A549 (cell line): ENCODE results near the gene VPS18. TPM values are rescaled to one million over a fixed set of nuclear protein-coding genes. Genes with fewer than 3 reads are reported as not detected.

ENCODE experiments used
- ATAC-seq, 2 experiments: fragments of 200-7000 bp in 1 of 2; fragments of >200 bp in 1 of 2; cut with Nextera tagmentation in 1 of 2; cut with Tn5 transposase in 1 of 2; 3 replicates each; pipeline versions ENCODE4 v1.8.0 to v1.9.1; 2018 to 2020; ENCODE audit warnings: mild to moderate bottlenecking in 1 of 2, moderate library complexity in 1 of 2
- CTCF ChIA-PET: fragments of 300-600 bp; sonication (Branson Sonifier 250); formaldehyde crosslinking; extraction: SDS; loops from one replicate; lab custom pipeline; 2021; ENCODE audit warnings: antibody characterized with exemption, inconsistent platforms; lab: Yijun Ruan, JAX
- POLR2A ChIA-PET: fragments of 350-600 bp; formaldehyde crosslinking; extraction: SDS; loops from one replicate; lab custom pipeline; 2021; ENCODE audit warnings: antibody characterized with exemption, inconsistent platforms; lab: Yijun Ruan, JAX
- DNase-seq, 2 experiments: peaks; one replicate each; pipeline versions ENCODE4 v3.0.0 to v3.0.0-alpha.2; 2011 to 2016; ENCODE audit warnings: low read depth in 1 of 2, low spot score in 1 of 2
- FAIRE-seq: peaks from 2 replicates; lab custom pipeline; 2011; peaks lifted over from hg19 to GRCh38; lab: Jason Lieb, UNC
- H3K27ac ChIP-seq, 2 experiments: fragments of >200 bp; sonication (Bioruptor Twin); formaldehyde crosslinking; 3 replicates each; pipeline ENCODE4 v1.5.1; 2016 to 2017
- H3K4me1 ChIP-seq: fragments of >200 bp; sonication (Bioruptor Twin); formaldehyde crosslinking; 3 replicates; pipeline ENCODE4 v1.6.1; 2016
- H3K4me2 ChIP-seq: fragments of >200 bp; sonication (Bioruptor Twin); formaldehyde crosslinking; 3 replicates; pipeline ENCODE4 v1.6.1; 2016
- H3K4me3 ChIP-seq: fragments of >200 bp; sonication (Bioruptor Twin); formaldehyde crosslinking; 3 replicates; pipeline ENCODE4 v1.5.1; 2016
- H3K9me3 ChIP-seq: fragments of >200 bp; sonication (Bioruptor Twin); formaldehyde crosslinking; 3 replicates; pipeline ENCODE4 v1.6.1; 2016
- CEBPB ChIP-seq, 2 experiments: fragments of >200 bp in 1 of 2; sonication (Bioruptor Twin) in 1 of 2; formaldehyde crosslinking in 1 of 2; IDR thresholded peaks; 2 replicates each; pipeline ENCODE4 v1.6.1; 2012 to 2016
- CHD4 ChIP-seq: fragments of 200-600 bp; sonication (generic); IDR thresholded peaks from 2 replicates; pipeline ENCODE4 v1.6.1; 2016; ENCODE audit warnings: antibody characterized with exemption, mild to moderate bottlenecking, borderline replicate concordance
- FOSB ChIP-seq: fragments of 250-450 bp; sonication (Bioruptor Pico); IDR thresholded peaks from 2 replicates; pipeline ENCODE4 v1.5.0; 2020; ENCODE audit warnings: mild to moderate bottlenecking, moderate library complexity
- FOSL2 ChIP-seq, 2 experiments: fragments of 450-650 bp in 1 of 2; fragments of >200 bp in 1 of 2; sonication (Bioruptor Twin) in 1 of 2; formaldehyde crosslinking; IDR thresholded peaks; 2 replicates each; pipeline versions ENCODE4 v1.5.0 to v1.6.1; 2016 to 2020; ENCODE audit warnings: mild to moderate bottlenecking in 1 of 2, moderate library complexity in 1 of 2
- FOXS1 ChIP-seq: fragments of 250-450 bp; sonication (Bioruptor Pico); IDR thresholded peaks from 2 replicates; pipeline ENCODE4 v1.5.0; 2020; ENCODE audit warnings: mild to moderate bottlenecking, moderate library complexity
- GATA3 ChIP-seq: IDR thresholded peaks from 2 replicates; pipeline ENCODE4 v1.6.1; 2012; ENCODE audit warnings: borderline replicate concordance
- HDAC2 ChIP-seq: fragments of 200-600 bp; sonication (generic); IDR thresholded peaks from 2 replicates; pipeline ENCODE4 v1.6.1; 2016
- HOXB5 ChIP-seq: fragments of 250-450 bp; sonication (Bioruptor Pico); IDR thresholded peaks from 2 replicates; pipeline ENCODE4 v1.5.0; 2020; ENCODE audit warnings: mild to moderate bottlenecking, moderate library complexity
- JUN ChIP-seq, 2 experiments: fragments of >200 bp; sonication (Bioruptor Twin); formaldehyde crosslinking; IDR thresholded peaks; 2 replicates in 1 of 2; 3 replicates in 1 of 2; pipeline ENCODE4 v1.6.1; 2016 to 2017
- KDM5A ChIP-seq: fragments of 200-600 bp; sonication (generic); IDR thresholded peaks from 2 replicates; pipeline ENCODE4 v1.6.1; 2016; ENCODE audit warnings: antibody characterized with exemption, mild to moderate bottlenecking
- MAZ ChIP-seq: fragments of 150-350 bp; IDR thresholded peaks from 2 replicates; pipeline ENCODE4 v1.6.1; 2014; ENCODE audit warnings: antibody characterized with exemption, low read depth, low read length, borderline replicate concordance
- NPAS2 ChIP-seq: fragments of 250-450 bp; sonication (Bioruptor Pico); IDR thresholded peaks from 2 replicates; pipeline ENCODE4 v1.8.0; 2022; ENCODE audit warnings: mild to moderate bottlenecking, moderate library complexity, borderline replicate concordance
- PBX3 ChIP-seq: IDR thresholded peaks from 2 replicates; pipeline ENCODE4 v1.6.1; 2012
- PHF8 ChIP-seq: fragments of 200-600 bp; sonication (generic); IDR thresholded peaks from 2 replicates; pipeline ENCODE4 v1.6.1; 2016; ENCODE audit warnings: low read depth, mild to moderate bottlenecking, antibody characterized with exemption, moderate library complexity, borderline replicate concordance
- POLR2A ChIP-seq: IDR thresholded peaks from 2 replicates; pipeline ENCODE4 v1.6.1; 2012; ENCODE audit warnings: mild to moderate bottlenecking, low read length
- RARB ChIP-seq: fragments of 250-450 bp; sonication (Bioruptor Pico); IDR thresholded peaks from 2 replicates; pipeline ENCODE4 v1.8.0; 2021; ENCODE audit warnings: mild to moderate bottlenecking, moderate library complexity
- RFX5 ChIP-seq: fragments of 450-650 bp; IDR thresholded peaks from 2 replicates; pipeline ENCODE4 v1.7.1; 2014; ENCODE audit warnings: antibody characterized with exemption, mild to moderate bottlenecking, moderate library complexity
- SMC3 ChIP-seq: fragments of >200 bp; sonication (Bioruptor Twin); formaldehyde crosslinking; IDR thresholded peaks from 3 replicates; pipeline ENCODE4 v1.6.1; 2018; ENCODE audit warnings: inconsistent platforms
- TFCP2L1 ChIP-seq: fragments of 250-450 bp; sonication (Bioruptor Pico); IDR thresholded peaks from 2 replicates; pipeline ENCODE4 v1.5.0; 2021; ENCODE audit warnings: mild to moderate bottlenecking
- ZNF302 ChIP-seq: fragments of 250-450 bp; sonication (Bioruptor Pico); IDR thresholded peaks from 2 replicates; pipeline ENCODE4 v1.9.0; 2021; ENCODE audit warnings: inconsistent platforms, mild to moderate bottlenecking, moderate library complexity
- WGBS: methylation state at CpG from one replicate; pipeline ENCODE4 v1.1.6; 2017; ENCODE audit errors: missing lambda C conversion rate; 5-methylcytosine and 5-hydroxymethylcytosine counted together
- polyA plus RNA-seq, 4 experiments: library from polyadenylated mRNA; depleted of rRNA in 3 of 4; stranded (reverse); fragments of >200 nt; fragmentation: RNase III in 1 of 4; extraction: RNeasy Plus Mini Kit Qiagen cat#74134 plus additional on column Dnase treatment in 1 of 4; gene quantifications; 2 replicates in 3 of 4; 3 replicates in 1 of 4; pipeline ENCODE4 v1.2.3, GENCODE V29; 2011 to 2017
- TF ChIP-seq, protein P1 (sequence below): fragments of >200 bp; sonication (Bioruptor Twin); formaldehyde crosslinking; IDR thresholded peaks from 2 replicates; pipeline ENCODE4 v1.6.1; 2016
- TF ChIP-seq, protein P2 (sequence below): fragments of 450-650 bp; IDR thresholded peaks from 2 replicates; pipeline ENCODE4 v1.6.1; 2014; ENCODE audit warnings: antibody characterized with exemption

Gene VPS18
- polyA plus RNA-seq, 2 of the 4 experiments (the other 2 are of a cell fraction): 9.0 to 15.2 TPM

- Histone ChIP-seq H3K4me2 (no peak overlapping the region), H3K27ac (peak overlapping the region; percentile 89 to 94; a peak in 5 of 6 replicates), H3K4me1 (peaks cover 18% of the 10 kb centered on the region), H3K4me3 (no peak overlapping the region)
- TF ChIP-seq HDAC2: no peak
- TF ChIP-seq PBX3: no peak
- no peak for TF ChIP-seq CHD4
- no peak for TF ChIP-seq JUN (IDR thresholded peaks at IDR 0.05)
- TF ChIP-seq FOSL2 (IDR thresholded peaks at IDR 0.05): no peak
- no peak for TF ChIP-seq FOSL2 (CRISPR knock-in tag; IDR thresholded peaks at IDR 0.05)
- no peak for TF ChIP-seq FOXS1
- TF ChIP-seq CEBPB (IDR thresholded peaks at IDR 0.05): no peak
- no peak for TF ChIP-seq GATA3
- TF ChIP-seq HOXB5 (CRISPR knock-in tag): no peak
- no peak for TF ChIP-seq RARB (CRISPR knock-in tag)
- no peak for TF ChIP-seq RFX5
- no peak for TF ChIP-seq POLR2A
- no peak for TF ChIP-seq FOSB
- no peak for TF ChIP-seq PHF8
- TF ChIP-seq, protein P1, sequence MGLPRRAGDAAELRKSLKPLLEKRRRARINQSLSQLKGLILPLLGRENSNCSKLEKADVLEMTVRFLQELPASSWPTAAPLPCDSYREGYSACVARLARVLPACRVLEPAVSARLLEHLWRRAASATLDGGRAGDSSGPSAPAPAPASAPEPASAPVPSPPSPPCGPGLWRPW: no peak
- no peak for TF ChIP-seq SMC3
- TF ChIP-seq, protein P2, sequence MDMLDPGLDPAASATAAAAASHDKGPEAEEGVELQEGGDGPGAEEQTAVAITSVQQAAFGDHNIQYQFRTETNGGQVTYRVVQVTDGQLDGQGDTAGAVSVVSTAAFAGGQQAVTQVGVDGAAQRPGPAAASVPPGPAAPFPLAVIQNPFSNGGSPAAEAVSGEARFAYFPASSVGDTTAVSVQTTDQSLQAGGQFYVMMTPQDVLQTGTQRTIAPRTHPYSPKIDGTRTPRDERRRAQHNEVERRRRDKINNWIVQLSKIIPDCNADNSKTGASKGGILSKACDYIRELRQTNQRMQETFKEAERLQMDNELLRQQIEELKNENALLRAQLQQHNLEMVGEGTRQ: no peak
- TF ChIP-seq TFCP2L1 (CRISPR knock-in tag): no peak
- no peak for TF ChIP-seq MAZ
- TF ChIP-seq, all 56 proteins: peak for 0
- 95% methylated on average over 11 of the region's 15 CpGs for WGBS
- no peaks in the 10 kb centered on the region for H3K9me3 ChIP-seq
- POLR2A ChIA-PET: interaction anchor here (2.5 to 3.1 kb wide), 2 partner anchors 11 to 13 kb away, joined by 16 to 29 read pairs; partner anchors contain the start of genes CHAC1 and DLL4
- ATAC-seq (no peak), DNase-seq (no peak), FAIRE-seq (no peak)
- CTCF ChIA-PET: interaction anchor here (0.7 to 5.9 kb wide), 15 partner anchors 10 to 393 kb away, joined by 3 to 76 read pairs (median 13); partner anchors contain the start of genes CHAC1 and DLL4
Observed at GRCh38 chr15:40940296-40940801, 46.1 kb downstream of the VPS18 start.

DNA sequence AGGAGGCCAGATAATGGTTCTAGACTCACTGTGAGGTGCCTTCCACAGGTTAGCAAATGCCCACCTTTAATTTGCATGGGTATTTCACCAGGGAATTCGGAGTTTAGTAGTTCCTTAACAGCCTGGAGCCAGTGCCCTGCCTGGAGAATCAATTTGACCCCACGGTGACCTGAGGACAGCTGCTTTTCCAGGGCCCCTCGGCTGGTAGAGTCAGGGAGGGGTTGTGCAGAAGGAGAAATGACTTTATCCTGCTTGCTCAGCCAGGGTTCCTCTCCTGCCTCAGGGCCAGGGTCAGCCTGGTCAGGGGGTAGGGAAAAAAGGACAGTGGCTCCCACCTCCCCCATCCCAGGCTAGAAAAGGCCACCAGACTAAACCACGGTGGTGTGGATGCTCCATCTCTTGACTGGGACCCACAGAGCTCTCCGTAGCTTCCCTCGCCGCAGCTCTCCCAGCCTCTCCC lies 46.8 kb downstream of the VPS18 start:
- Histone ChIP-seq H3K9me3 (no peaks in the 10 kb centered on the region), H3K4me3 (peak overlapping the region; percentile 61), H3K27ac (peak overlapping the region; percentile 89 to 94), H3K4me1 (peaks cover 18% of the 10 kb centered on the region), H3K4me2 (peak overlapping the region; percentile 95)
- ATAC-seq (no peak), FAIRE-seq (no peak), DNase-seq (no peak)
- WGBS: 36% methylated on average over 3 of the region's 7 CpGs
- TF ChIP-seq KDM5A: no peak
- no peak for TF ChIP-seq ZNF302
- TF ChIP-seq NPAS2 (CRISPR knock-in tag): no peak
- ChIA-PET CTCF (interaction anchor here (0.5 to 5.9 kb wide), 55 partner anchors 11 to 392 kb away, joined by 3 to 76 read pairs (median 5); partner anchors contain the start of genes CHAC1, CHP1, DLL4 and EXD1), POLR2A (interaction anchor here (0.6 to 3.1 kb wide), 4 partner anchors 11 to 384 kb away, joined by 3 to 29 read pairs (median 10); partner anchors contain the start of genes CHAC1 and DLL4)
